Endothelial cell of umbilical vein (primary cell): ENCODE results near the gene VSTM2B.

Experiments used
- CTCF ChIP-seq, 2 donors: IDR thresholded peaks; 1 replicate in 1 of 2; 2 replicates in 1 of 2; pipeline ENCODE4 v1.5.1; 2011; ENCODE audit warnings: low read length in 2 of 2, mild to moderate bottlenecking in 2 of 2, moderate library complexity in 2 of 2, control low read depth in 1 of 2, inconsistent platforms in 1 of 2, low read depth in 1 of 2; ENCODE audit not compliant: insufficient read depth in 1 of 2; ENCODE audit errors: extremely low read depth in 1 of 2
- EZH2 ChIP-seq: IDR thresholded peaks from 2 replicates; pipeline ENCODE4 v1.6.1; 2012; ENCODE audit warnings: borderline replicate concordance, low read depth, mild to moderate bottlenecking, moderate library complexity, low read length, inconsistent platforms; ENCODE audit not compliant: severe bottlenecking
- FOS ChIP-seq: IDR thresholded peaks from 2 replicates; pipeline ENCODE4 v1.6.1; 2011; ENCODE audit warnings: mild to moderate bottlenecking, low read length, moderate library complexity, borderline replicate concordance; ENCODE audit not compliant: insufficient read depth
- GATA2 ChIP-seq: IDR thresholded peaks from 2 replicates; pipeline ENCODE4 v1.7.0; 2011; ENCODE audit warnings: low read depth, mild to moderate bottlenecking, moderate library complexity, mixed read lengths, low read length; ENCODE audit not compliant: insufficient read length, insufficient read depth
- JUN ChIP-seq: IDR thresholded peaks from 2 replicates; pipeline ENCODE4 v1.6.1; 2011; ENCODE audit warnings: borderline replicate concordance, low read depth; ENCODE audit not compliant: insufficient read length, insufficient read depth
- MAX ChIP-seq: IDR thresholded peaks from 2 replicates; pipeline ENCODE4 v1.6.1; 2011; ENCODE audit not compliant: insufficient read depth, insufficient read length
- POLR2A ChIP-seq: IDR thresholded peaks from 2 replicates; pipeline ENCODE4 v1.6.1; 2012; ENCODE audit warnings: low read depth, mild to moderate bottlenecking, control low read depth, low read length
- POLR2AphosphoS5 ChIP-seq: IDR thresholded peaks from 2 replicates; pipeline ENCODE4 v1.6.1; 2012; ENCODE audit warnings: low read depth, mild to moderate bottlenecking, control low read depth, low read length, moderate library complexity; ENCODE audit not compliant: insufficient read depth

- no peak for TF ChIP-seq CTCF (IDR thresholded peaks at IDR 0.05; ENCODE audit: extremely low read depth in 1 of 2, insufficient read depth in 1 of 2, low read depth in 1 of 2, low read length in 2 of 2)
- TF ChIP-seq POLR2AphosphoS5 = no peak
- TF ChIP-seq POLR2A = no peak
- no peak for TF ChIP-seq GATA2
- no peak for TF ChIP-seq MAX
- TF ChIP-seq EZH2 = no peak
- TF ChIP-seq JUN = no peak
- TF ChIP-seq FOS = no peak
Observed at GRCh38 chr19:29519931-29520330, 5.9 kb upstream of the VSTM2B start.
